ENCODE results near the gene FAM83G.

The FAM83G gene

DNA sequence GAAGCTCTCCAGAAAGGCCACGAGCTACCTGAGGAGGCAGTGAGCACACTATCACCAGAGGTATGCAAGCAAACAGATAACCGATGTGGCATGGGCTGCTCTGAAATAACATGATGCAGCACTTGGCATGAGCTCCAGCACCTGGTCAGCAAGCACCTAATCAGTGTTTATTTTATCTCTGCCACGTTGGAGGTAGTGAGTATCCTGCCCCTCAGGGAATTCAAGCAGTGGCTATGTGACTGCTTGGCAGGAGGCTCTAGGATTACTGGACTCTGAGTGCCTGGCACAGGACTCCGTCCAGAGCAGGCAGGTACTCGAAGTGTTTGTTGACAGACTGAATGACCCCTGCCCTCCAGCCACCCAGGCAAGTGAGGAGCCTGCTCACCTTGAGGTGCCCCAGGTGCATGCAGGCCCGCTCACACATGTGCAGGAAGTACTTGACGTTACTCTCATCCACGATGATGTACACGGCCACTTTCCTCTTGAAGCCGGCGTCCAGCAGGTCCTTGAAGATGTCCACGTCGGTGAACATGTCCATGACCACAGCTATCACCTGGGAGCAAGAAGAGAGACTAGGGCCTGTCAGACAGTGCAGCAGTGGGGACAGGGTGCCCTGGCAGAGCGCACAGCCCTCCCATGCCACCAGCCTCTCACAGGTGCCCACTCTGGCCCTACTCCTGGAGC lies 16.6 kb downstream of the FAM83G start:
- H4K20me1 ChIP-seq = peaks cover 33% of the 10 kb centered on the region; the same call in 1 of the 2 replicates
- H3K36me3 ChIP-seq = no peaks in the 10 kb centered on the region
- no peak overlapping the region for H3K27ac ChIP-seq

DNA sequence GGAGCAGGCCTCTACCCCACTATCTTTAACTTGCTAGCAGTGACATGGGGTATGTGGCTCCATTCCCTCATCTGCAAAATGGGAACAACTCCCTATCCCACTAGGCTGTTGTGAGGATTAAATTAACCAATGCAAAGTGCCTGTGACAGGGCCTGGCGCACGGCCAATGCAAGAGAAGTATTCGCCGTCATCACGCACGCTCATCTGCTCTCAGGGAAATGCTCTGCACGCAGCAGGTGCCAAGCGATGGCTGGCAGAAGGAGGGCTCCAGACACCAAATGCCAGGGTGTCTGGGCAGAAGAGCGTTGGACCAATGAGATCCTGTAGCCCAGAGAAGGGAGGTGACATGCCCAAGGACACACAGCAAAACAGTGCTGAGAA lies 17.3 kb downstream of the FAM83G start:
- TF ChIP-seq Cebpa-rat (IDR thresholded peaks at IDR 0.05) = no peak

More for the DNA sequence above, 16.6 kb downstream of the FAM83G start:
- H3K27me3 ChIP-seq = peaks cover 31% of the 10 kb centered on the region
- H3K4me2 ChIP-seq = no peak overlapping the region
- H3K9me3 ChIP-seq = no peaks in the 10 kb centered on the region
- peaks cover 25% of the 10 kb centered on the region for H3K4me1 ChIP-seq
- H3K4me3 ChIP-seq = no peak overlapping the region
- H3K9ac ChIP-seq = no peak overlapping the region
- TF ChIP-seq Cebpa-rat (IDR thresholded peaks at IDR 0.05) = no peak

DNA sequence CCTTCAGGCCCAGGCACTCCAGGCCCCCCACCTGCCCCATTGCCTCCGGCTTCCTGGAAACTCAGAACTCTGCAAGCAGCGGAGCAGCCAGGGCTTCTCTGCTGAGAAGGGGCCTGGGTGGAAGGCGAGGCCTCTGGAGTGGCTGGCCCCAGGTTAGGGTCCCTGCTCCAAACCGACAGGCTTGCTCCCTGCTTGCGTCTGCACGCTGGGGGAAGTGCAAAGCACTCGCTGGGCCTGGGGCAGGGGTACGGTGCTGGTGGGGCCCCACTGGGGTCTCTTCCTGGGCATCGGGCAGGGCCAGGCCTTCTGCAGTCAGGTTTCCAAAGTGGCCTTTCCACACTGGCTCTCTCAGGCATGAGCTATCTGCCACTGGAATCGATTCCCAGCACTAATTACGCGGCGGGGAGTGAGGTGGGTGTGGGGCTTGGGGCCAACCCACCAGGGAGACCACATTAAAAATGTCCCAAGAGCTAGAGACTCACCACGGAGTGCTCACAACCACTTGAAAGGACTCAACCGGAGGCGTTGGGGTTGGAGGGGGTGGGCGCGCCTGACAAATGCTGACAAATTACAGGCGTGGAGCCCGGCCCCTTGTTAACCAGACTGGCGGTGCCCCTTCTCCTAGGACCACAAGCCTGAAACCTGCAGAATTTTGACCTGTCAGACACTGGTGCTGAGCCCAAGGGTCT lies 17.9 kb downstream of the FAM83G start:
- Histone ChIP-seq H3K36me3 (no peaks in the 10 kb centered on the region), H3K27ac (no peak overlapping the region), H3K4me1 (peaks cover 13% of the 10 kb centered on the region), H3K27me3 (peaks cover 19% of the 10 kb centered on the region), H3K4me2 (peak overlapping the region; percentile 52), H4K20me1 (peaks cover 23% of the 10 kb centered on the region; the same call in 1 of the 2 replicates), H3K9ac (no peak overlapping the region), H3K4me3 (no peak overlapping the region), H3K9me3 (no peaks in the 10 kb centered on the region)
- no peak for TF ChIP-seq Cebpa-rat (IDR thresholded peaks at IDR 0.05)

More for the DNA sequence above, 17.3 kb downstream of the FAM83G start:
- Histone ChIP-seq H3K27ac (no peak overlapping the region), H3K27me3 (peaks cover 23% of the 10 kb centered on the region), H3K36me3 (no peaks in the 10 kb centered on the region), H3K9ac (no peak overlapping the region), H3K4me2 (peak overlapping the region; percentile 52), H3K9me3 (no peaks in the 10 kb centered on the region), H3K4me1 (peaks cover 17% of the 10 kb centered on the region), H3K4me3 (no peak overlapping the region), H4K20me1 (peaks cover 29% of the 10 kb centered on the region; the same call in 1 of the 2 replicates)

DNA sequence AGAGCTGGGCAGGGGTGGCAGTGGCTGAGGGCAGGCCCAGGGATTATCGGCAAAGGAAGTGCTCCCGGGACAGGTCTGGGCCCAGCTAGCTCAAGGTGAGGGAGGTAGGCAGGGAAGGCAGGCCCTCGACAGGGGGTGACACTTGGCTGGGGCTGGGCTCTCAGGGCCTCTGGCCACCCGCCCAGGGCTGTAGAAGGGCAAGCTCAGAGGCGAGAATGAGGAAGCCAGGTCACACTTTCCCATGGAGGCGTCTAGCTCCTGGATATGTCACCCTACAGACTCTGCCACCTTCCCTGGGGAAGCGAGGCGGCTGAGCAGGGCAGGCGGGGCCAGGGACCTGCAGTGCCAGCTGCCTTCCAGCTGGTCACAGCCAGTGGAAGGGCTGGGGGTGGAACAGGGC lies 19.1 kb downstream of the FAM83G start:
- H3K9ac ChIP-seq = no peak overlapping the region
- H3K9me3 ChIP-seq = no peaks in the 10 kb centered on the region
- peaks cover 13% of the 10 kb centered on the region for H3K4me1 ChIP-seq
- no peak overlapping the region for H3K4me2 ChIP-seq
- peaks cover 19% of the 10 kb centered on the region for H3K27me3 ChIP-seq
- no peak for TF ChIP-seq Cebpa-rat (IDR thresholded peaks at IDR 0.05)
- H3K27ac ChIP-seq = no peak overlapping the region
- no peaks in the 10 kb centered on the region for H3K36me3 ChIP-seq
- peaks cover 17% of the 10 kb centered on the region; the same call in 1 of the 2 replicates for H4K20me1 ChIP-seq
- no peak overlapping the region for H3K4me3 ChIP-seq

DNA sequence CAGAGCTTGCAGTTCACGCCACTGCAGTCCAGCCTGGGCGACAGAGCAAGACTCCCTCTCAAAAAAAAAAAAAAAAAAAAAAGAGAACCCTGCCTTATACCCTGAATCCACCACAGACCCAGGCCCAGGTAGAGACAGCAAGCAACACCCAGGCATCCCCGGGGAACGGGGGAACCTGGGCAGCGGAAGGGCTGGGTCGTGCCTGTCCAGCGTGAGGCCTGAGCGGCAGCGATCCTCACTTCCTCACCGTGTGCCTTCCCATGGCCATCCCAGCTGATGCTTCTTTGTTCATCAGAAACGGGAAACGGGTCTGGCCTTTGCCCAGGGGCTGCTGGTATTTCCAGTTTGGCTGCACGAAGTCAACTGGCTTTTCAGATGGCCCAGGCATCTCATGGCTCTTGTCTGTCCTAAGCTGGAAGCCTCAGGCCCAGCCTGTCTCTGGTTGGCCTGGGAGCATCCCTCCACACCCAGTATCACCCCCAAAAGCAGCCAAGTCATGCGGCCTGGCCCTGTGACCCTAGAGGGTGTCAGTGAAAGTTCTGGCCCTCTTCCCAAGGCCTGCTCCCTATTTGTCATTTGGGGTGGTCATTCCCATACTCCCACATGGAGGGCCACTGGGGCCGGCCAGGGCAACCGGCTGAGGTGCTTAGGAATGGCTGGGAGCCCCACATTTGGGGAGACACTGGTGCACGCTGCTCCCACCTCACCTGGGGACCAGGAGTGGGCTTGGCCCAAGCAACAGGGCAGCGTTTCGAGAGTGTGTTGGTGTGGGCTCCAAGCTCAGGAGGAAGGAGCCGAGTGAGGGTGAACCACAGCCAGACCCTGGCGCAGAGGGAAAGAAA lies 20.1 kb downstream of the FAM83G start:
- Histone ChIP-seq H3K27ac (no peak overlapping the region), H3K4me1 (peaks cover 13% of the 10 kb centered on the region), H4K20me1 (peaks cover 17% of the 10 kb centered on the region; the same call in 1 of the 2 replicates), H3K9ac (no peak overlapping the region), H3K4me3 (no peak overlapping the region), H3K36me3 (no peaks in the 10 kb centered on the region), H3K4me2 (no peak overlapping the region), H3K27me3 (peaks cover 19% of the 10 kb centered on the region), H3K9me3 (no peaks in the 10 kb centered on the region)
- TF ChIP-seq Cebpa-rat (IDR thresholded peaks at IDR 0.05) = no peak

DNA sequence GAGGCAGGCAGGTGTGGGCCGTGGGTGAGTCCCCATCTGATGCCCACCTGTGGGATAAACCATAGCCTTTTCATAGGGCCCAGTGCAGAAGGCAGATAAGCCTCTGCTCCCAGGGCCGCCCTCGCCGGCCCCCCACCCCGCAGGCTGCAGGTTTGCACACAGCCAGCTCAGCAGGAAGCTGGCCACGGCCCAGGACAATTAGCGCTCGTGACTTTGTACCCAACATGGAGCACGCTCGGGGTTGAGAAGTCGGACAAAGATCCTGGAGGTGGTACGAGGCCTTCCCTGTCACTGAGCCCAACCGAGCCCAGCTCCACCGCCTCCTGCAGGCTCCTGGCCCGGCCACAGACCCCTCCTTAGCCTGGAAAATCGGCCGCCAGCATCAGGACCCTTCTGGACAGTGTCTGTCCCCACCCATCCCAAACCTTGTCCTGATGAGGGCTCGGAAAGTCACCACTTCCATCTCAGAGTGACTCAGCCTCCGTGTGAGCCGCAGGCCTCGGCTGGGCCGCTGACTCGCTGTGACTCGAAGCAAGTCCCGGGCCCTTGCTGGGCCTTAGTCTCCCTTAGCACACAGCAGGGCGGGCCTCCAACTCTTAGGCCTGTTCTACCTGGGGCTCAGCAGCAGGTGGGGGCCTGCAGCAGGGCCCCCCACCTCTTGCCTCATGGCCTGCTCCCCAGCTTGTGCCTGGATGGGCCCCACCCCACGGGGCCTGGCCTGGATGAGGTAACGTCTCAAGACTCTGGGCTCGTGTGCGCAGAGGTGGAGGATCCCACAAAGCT lies 22.7 kb downstream of the FAM83G start:
- Histone ChIP-seq H3K4me2 (no peak overlapping the region), H3K4me3 (no peak overlapping the region), H3K9me3 (no peaks in the 10 kb centered on the region), H3K4me1 (peaks cover 6% of the 10 kb centered on the region), H3K27ac (no peak overlapping the region), H3K27me3 (peaks cover 6% of the 10 kb centered on the region; the same call in 1 of the 2 replicates), H4K20me1 (peaks cover 6% of the 10 kb centered on the region; the same call in 1 of the 2 replicates), H3K36me3 (no peaks in the 10 kb centered on the region), H3K9ac (no peak overlapping the region)
- TF ChIP-seq Cebpa-rat (IDR thresholded peaks at IDR 0.05) = no peak

DNA sequence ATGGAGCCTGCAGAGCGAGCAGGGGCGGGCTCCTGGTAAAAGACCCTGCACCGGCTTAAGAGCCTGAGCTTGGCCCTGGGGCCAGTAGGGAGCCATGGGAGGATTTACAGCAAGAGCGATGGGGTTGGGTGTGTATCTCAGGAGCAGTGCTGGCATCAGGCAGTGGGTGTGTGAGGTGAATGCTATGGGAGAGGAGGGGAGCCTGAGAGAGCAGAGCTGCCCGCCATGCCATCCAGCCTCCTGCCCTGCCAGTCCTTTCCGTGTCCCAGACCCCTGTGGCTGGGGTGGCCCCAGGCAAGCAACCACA lies 23.3 kb downstream of the FAM83G start:
- Histone ChIP-seq H3K36me3 (no peaks in the 10 kb centered on the region), H3K9me3 (no peaks in the 10 kb centered on the region), H3K27me3 (peaks cover under 1% of the 10 kb centered on the region; the same call in 1 of the 2 replicates), H3K4me1 (peaks cover under 1% of the 10 kb centered on the region; the same call in 1 of the 2 replicates), H3K4me3 (no peak overlapping the region), H4K20me1 (peaks cover under 1% of the 10 kb centered on the region; the same call in 1 of the 2 replicates), H3K9ac (no peak overlapping the region), H3K27ac (no peak overlapping the region), H3K4me2 (no peak overlapping the region)
- no peak for TF ChIP-seq Cebpa-rat (IDR thresholded peaks at IDR 0.05)

DNA sequence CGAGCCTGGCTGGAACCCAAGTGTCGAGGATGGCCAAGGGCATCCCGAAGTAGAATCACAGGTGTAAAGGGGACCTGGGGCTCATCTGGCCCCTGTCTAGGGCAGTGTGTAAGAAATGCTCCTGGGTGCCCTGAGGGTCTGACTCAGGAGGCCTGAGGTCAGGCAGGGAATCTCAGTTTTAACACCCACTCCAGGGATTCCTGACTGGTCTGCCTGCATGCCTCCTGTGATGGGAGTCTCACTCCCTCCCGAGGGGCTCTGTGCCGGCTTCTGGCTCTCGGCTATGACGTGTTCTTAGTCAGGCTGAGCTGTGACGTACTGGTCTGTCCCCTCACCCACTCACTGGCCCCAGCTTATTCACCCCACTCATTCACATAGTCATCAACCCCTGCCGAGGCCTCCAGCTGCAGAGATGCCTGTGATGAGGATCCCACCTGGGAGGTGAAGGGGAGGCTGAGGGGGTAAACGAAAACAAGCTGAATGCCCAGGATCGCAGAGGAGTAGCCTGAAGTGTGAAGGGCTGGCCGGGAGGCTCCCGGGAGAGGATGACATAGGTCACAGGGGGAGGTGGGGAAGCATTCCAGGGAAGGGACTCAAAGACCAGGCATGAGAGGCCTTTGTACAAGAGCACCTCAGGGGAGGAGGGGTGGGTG lies 23.8 kb downstream of the FAM83G start:
- TF ChIP-seq Cebpa-rat (IDR thresholded peaks at IDR 0.05) = no peak
- Histone ChIP-seq H3K4me3 (no peak overlapping the region), H3K9me3 (no peaks in the 10 kb centered on the region), H3K9ac (no peak overlapping the region), H3K4me1 (no peaks in the 10 kb centered on the region), H3K4me2 (no peak overlapping the region), H3K36me3 (no peaks in the 10 kb centered on the region), H3K27me3 (no peaks in the 10 kb centered on the region), H4K20me1 (no peaks in the 10 kb centered on the region), H3K27ac (no peak overlapping the region)

DNA sequence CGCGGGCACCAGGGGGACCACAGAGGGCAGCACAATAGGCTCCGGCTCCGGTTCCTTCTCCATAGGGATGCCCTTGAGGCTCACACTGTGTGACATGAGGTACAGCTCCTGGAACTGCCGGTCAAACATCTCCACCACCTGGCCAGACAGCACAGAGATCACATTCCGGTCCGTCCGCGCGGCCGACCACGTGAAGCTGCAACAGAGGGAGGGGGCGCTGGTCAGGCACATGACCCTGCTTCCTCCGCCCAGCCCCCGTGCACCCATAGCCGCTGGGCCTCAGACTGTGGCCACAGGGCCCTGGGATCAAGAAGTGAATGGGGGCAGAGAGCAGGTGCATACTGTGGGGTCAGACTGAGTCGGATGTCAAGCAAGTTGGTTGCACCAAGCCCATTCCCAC lies 25.9 kb downstream of the FAM83G start:
- Histone ChIP-seq H3K27ac (no peak overlapping the region), H3K4me1 (no peaks in the 10 kb centered on the region), H3K36me3 (no peaks in the 10 kb centered on the region), H3K9ac (no peak overlapping the region), H4K20me1 (no peaks in the 10 kb centered on the region), H3K9me3 (no peaks in the 10 kb centered on the region), H3K27me3 (no peaks in the 10 kb centered on the region), H3K4me2 (no peak overlapping the region), H3K4me3 (no peak overlapping the region)
- no peak for TF ChIP-seq Cebpa-rat (IDR thresholded peaks at IDR 0.05)

Data from BLaER1 (cell line).